Panc1 (cell line): ENCODE measurements around the gene PKD1. TPM values are rescaled to one million over a fixed set of nuclear protein-coding genes. Genes with fewer than 3 reads are reported as not detected.
A peak's percentile ranks its signal among the peaks of the same experiment; 100 is the strongest.

Experiments used
- ATAC-seq: fragments of 200-7000 bp; cut with Tn5 transposase; 2 replicates; pipeline ENCODE4 v1.9.1; 2020; ENCODE audit warnings: mild to moderate bottlenecking, moderate library complexity
- BruUV-seq: library from RNA; stranded (reverse); fragments of 400-500 nt; replicated peaks from 2 replicates; lab custom pipeline; 2021; lab: Mats Ljungman, UMichigan
- CTCF ChIA-PET: fragments of 300-600 bp; sonication (Branson Sonifier 250); formaldehyde crosslinking; loops from one replicate; lab custom pipeline; 2022; ENCODE audit warnings: antibody characterized with exemption; lab: Charles Lee
- POLR2A ChIA-PET: fragments of 300-600 bp; sonication (Branson Sonifier 250); formaldehyde crosslinking; loops from one replicate; lab custom pipeline; 2022; ENCODE audit warnings: antibody characterized with exemption; lab: Charles Lee
- DNase-seq: peaks from one replicate; pipeline ENCODE4 v3.0.0-alpha.2; 2010; ENCODE audit warnings: low read depth, low spot score
- H3K27ac ChIP-seq: 2 replicates; pipeline ENCODE4 v1.5.1; 2011; ENCODE audit warnings: mild to moderate bottlenecking, low read length, inconsistent platforms
- H3K27me3 ChIP-seq: fragments of 200-500 bp; sonication (Bioruptor generic); 2 replicates; pipeline ENCODE4 v1.6.0; 2014; ENCODE audit warnings: low read length, inconsistent platforms; ENCODE audit not compliant: control insufficient read depth, insufficient read depth
- H3K36me3 ChIP-seq: fragments of 200-500 bp; sonication (Bioruptor generic); 2 replicates; pipeline ENCODE4 v1.5.1; 2014; ENCODE audit warnings: inconsistent platforms, mild to moderate bottlenecking, low read length, moderate library complexity; ENCODE audit not compliant: control insufficient read depth, insufficient read depth
- H3K4me1 ChIP-seq: 2 replicates; pipeline ENCODE4 v1.5.1; 2011; ENCODE audit warnings: inconsistent platforms, mild to moderate bottlenecking, low read length, moderate library complexity; ENCODE audit not compliant: control insufficient read depth, insufficient read depth
- H3K4me3 ChIP-seq, 2 experiments: 2 replicates each; pipeline ENCODE4 v1.5.1; 2011 to 2012; ENCODE audit warnings: low read depth in 2 of 2, low read length in 2 of 2, mild to moderate bottlenecking in 2 of 2, inconsistent platforms in 1 of 2, moderate library complexity in 1 of 2
- H3K9me3 ChIP-seq: fragments of 200-500 bp; sonication (Bioruptor generic); 2 replicates; pipeline ENCODE4 v1.5.1; 2014; ENCODE audit warnings: low read depth, mild to moderate bottlenecking, inconsistent platforms, low read length, moderate library complexity; ENCODE audit not compliant: control insufficient read depth, insufficient read depth
- CTCF ChIP-seq: fragments of 450-650 bp; IDR thresholded peaks from 2 replicates; pipeline ENCODE4 v1.5.1; 2017; ENCODE audit warnings: mild to moderate bottlenecking
- POLR2AphosphoS5 ChIP-seq: IDR thresholded peaks from 2 replicates; pipeline ENCODE4 v1.6.1; 2012; ENCODE audit warnings: mild to moderate bottlenecking, low read depth, low read length, moderate library complexity
- REST ChIP-seq, 2 experiments: IDR thresholded peaks; 2 replicates each; pipeline ENCODE4 v1.6.1; 2011 to 2012; ENCODE audit warnings: low read depth in 2 of 2, control low read depth in 1 of 2, low read length in 1 of 2, mild to moderate bottlenecking in 1 of 2, moderate library complexity in 1 of 2; ENCODE audit not compliant: insufficient read depth in 1 of 2
- SIN3A ChIP-seq: IDR thresholded peaks from 2 replicates; pipeline ENCODE4 v1.6.1; 2012; ENCODE audit warnings: low read depth, mild to moderate bottlenecking, low read length, moderate library complexity, borderline replicate concordance; ENCODE audit not compliant: insufficient read depth
- TCF7L2 ChIP-seq: IDR thresholded peaks from 2 replicates; pipeline ENCODE4 v1.6.1; 2011; ENCODE audit warnings: mild to moderate bottlenecking, low read depth, low read length, inconsistent platforms
- in situ Hi-C: cut with HindIII; loops from 2 replicates; pipeline ENCODE4 v1.10.0; 2016; ENCODE audit warnings: low sequenced_read_pairs, low pct_unique_long_range_greater_than_20kb
- intact Hi-C: fragments of 100-400 bp; cut with micrococcal nuclease; formaldehyde crosslinking; loops from one replicate; pipeline ENCODE4 v1.10.0; 2022; ENCODE audit not compliant: unreplicated experiment
- total RNA-seq: library from RNA; stranded (reverse); gene quantifications from one replicate; pipeline ENCODE4 v1.2.1, GENCODE V29; 2021; ENCODE audit not compliant: unreplicated experiment

The PKD1 gene
- total RNA-seq, 1 experiment from 2014 or later = 279 TPM

GRCh38 chr16:2154533-2155090, 18.9 kb upstream of the PKD1 start:
- POLR2A ChIA-PET = interaction anchor here (0.7 to 1.1 kb wide), 3 partner anchors 11 to 132 kb away, joined by 3 to 9 read pairs (median 3); no protein-coding TSS in a partner anchor
- in situ Hi-C loops = no loop called here
- peaks cover 57% of the 10 kb centered on the region for H3K4me1 ChIP-seq
- peak overlapping the region; percentile 93 to 100 for H3K4me3 ChIP-seq
- H3K36me3 ChIP-seq = peaks cover 15% of the 10 kb centered on the region; the same call in 1 of the 2 replicates
- H3K9me3 ChIP-seq = no peaks in the 10 kb centered on the region
- H3K27me3 ChIP-seq = no peaks in the 10 kb centered on the region
- no peak for DNase-seq
- TF ChIP-seq CTCF = no peak
- TF ChIP-seq REST (IDR thresholded peaks at IDR 0.05; ENCODE audit: insufficient read depth in 1 of 2, low read depth in 2 of 2, low read length in 1 of 2) = no peak
- no peak; the same call in 1 of the 2 replicates for TF ChIP-seq POLR2AphosphoS5
- no peak for TF ChIP-seq SIN3A
- TF ChIP-seq TCF7L2 = no peak
- CTCF ChIA-PET = no interaction called here
- H3K27ac ChIP-seq = peak overlapping the region; percentile 100
- intact Hi-C loops = no loop called here
- no peak for ATAC-seq
- BruUV-seq = TSS peak; percentile 98

- H3K27me3 ChIP-seq = no peaks in the 10 kb centered on the region
- intact Hi-C loops (no loop called here), in situ Hi-C loops (no loop called here)
- peaks cover 15% of the 10 kb centered on the region; the same call in 1 of the 2 replicates for H3K36me3 ChIP-seq
- ChIA-PET POLR2A (interaction anchor here (0.5 to 0.7 kb wide), 4 partner anchors 11 to 130 kb away, joined by 4 to 25 read pairs (median 8); no protein-coding TSS in a partner anchor), CTCF (no interaction called here)
- peaks cover 48% of the 10 kb centered on the region for H3K4me1 ChIP-seq
- peak overlapping the region; percentile 100 for H3K27ac ChIP-seq
- ATAC-seq (no peak), DNase-seq (no peak)
- TF ChIP-seq POLR2AphosphoS5 = peak; percentile 74
- TF ChIP-seq CTCF = peak; percentile 28; the same call in 1 of the 2 replicates
- peak; percentile 67; the same call in 1 of the 2 replicates for TF ChIP-seq SIN3A
- no peak for TF ChIP-seq REST (IDR thresholded peaks at IDR 0.05; ENCODE audit: insufficient read depth in 1 of 2, low read depth in 2 of 2, low read length in 1 of 2)
- TF ChIP-seq TCF7L2 = no peak
- no peaks in the 10 kb centered on the region for H3K9me3 ChIP-seq
- H3K4me3 ChIP-seq = peak overlapping the region; percentile 93 to 100
- BruUV-seq = no TSS peak
These were observed 17.2 kb upstream of the PKD1 start for GRCh38 chr16:2152695-2153506.
